HepG2 (cell line): ENCODE data around the gene CREBBP. TPM values are rescaled to one million over a fixed set of nuclear protein-coding genes. Genes with fewer than 3 reads are reported as not detected.

ENCODE experiments used
- ATAC-seq: fragments of 200-7000 bp; cut with Tn5 transposase; 3 replicates; pipeline ENCODE4 v1.9.1; 2020; ENCODE audit warnings: mild to moderate bottlenecking, moderate library complexity
- BruUV-seq: library from RNA; stranded (reverse); fragments of 400-500 nt; replicated peaks from 2 replicates; lab custom pipeline; 2021; lab: Mats Ljungman, UMichigan
- CTCF ChIA-PET: fragments of 300-600 bp; formaldehyde crosslinking; extraction: SDS; loops from one replicate; lab custom pipeline; 2021; ENCODE audit warnings: low total read pairs, inconsistent platforms, low intra/inter-chr PET ratio; lab: Yijun Ruan, JAX
- POLR2A ChIA-PET: fragments of 350-600 bp; sonication (Branson Sonifier 250); formaldehyde crosslinking; loops from one replicate; lab custom pipeline; 2020; ENCODE audit warnings: antibody characterized with exemption, inconsistent platforms; lab: Yijun Ruan, JAX
- DNase-seq: peaks from one replicate; pipeline ENCODE4 v3.0.0-alpha.2; 2015; ENCODE audit warnings: low spot score
- FAIRE-seq: peaks from 3 replicates; lab custom pipeline; 2011; peaks lifted over from hg19 to GRCh38; lab: Jason Lieb, UNC
- H2AFZ ChIP-seq: one replicate; pipeline ENCODE4 v1.6.1; 2011; ENCODE audit warnings: low read length, inconsistent platforms
- H3K27ac ChIP-seq: fragments of 300-600 bp; 3 replicates; pipeline ENCODE4 v1.8.0; 2011; ENCODE audit warnings: mixed run types, mild to moderate bottlenecking, mixed read lengths, low read length, inconsistent platforms; ENCODE audit not compliant: insufficient read depth; ENCODE audit errors: extremely low read length
- H3K27me3 ChIP-seq, 2 experiments: fragments of 200-600 bp in 1 of 2; 2 replicates in 1 of 2; 3 replicates in 1 of 2; pipeline versions ENCODE4 v1.6.0 to v1.8.0; 2011; ENCODE audit warnings: low read length in 2 of 2, mild to moderate bottlenecking in 2 of 2, moderate library complexity in 2 of 2, inconsistent platforms in 1 of 2; ENCODE audit not compliant: insufficient read depth in 2 of 2, control insufficient read depth in 1 of 2
- H3K36me3 ChIP-seq, 2 experiments: fragments of 200-600 bp in 1 of 2; replicated peaks in 1 of 2; 2 replicates in 1 of 2; 3 replicates in 1 of 2; pipeline versions ENCODE4 v1.5.1 to v1.8.0; 2011; ENCODE audit warnings: low read length in 2 of 2, inconsistent platforms in 1 of 2; ENCODE audit not compliant: insufficient read depth in 2 of 2, control insufficient read depth in 1 of 2
- H3K4me1 ChIP-seq: 2 replicates; pipeline ENCODE4 v1.5.1; 2012; ENCODE audit warnings: low read length, inconsistent platforms; ENCODE audit not compliant: insufficient read depth
- H3K4me2 ChIP-seq: 2 replicates; pipeline ENCODE4 v1.6.0; 2011; ENCODE audit warnings: low read depth, low read length, inconsistent platforms
- H3K4me3 ChIP-seq, 3 experiments: fragments of 200-600 bp in 1 of 3; sonication (generic), shearing (Covaris generic) in 1 of 3; replicated peaks in 1 of 3; 2 replicates each; pipeline ENCODE4 v1.5.1; 2011 to 2016; ENCODE audit warnings: low read length in 3 of 3, inconsistent platforms in 2 of 3, low read depth in 2 of 3, mild to moderate bottlenecking in 2 of 3, control low read depth in 1 of 3, mixed read lengths in 1 of 3; ENCODE audit not compliant: insufficient read depth in 1 of 3
- H3K79me2 ChIP-seq: one replicate; pipeline ENCODE4 v1.6.1; 2011; ENCODE audit warnings: low read length, inconsistent platforms; ENCODE audit not compliant: insufficient read depth
- H3K9ac ChIP-seq: 2 replicates; pipeline ENCODE4 v1.6.0; 2011; ENCODE audit warnings: mild to moderate bottlenecking, low read depth, low read length, inconsistent platforms; ENCODE audit not compliant: insufficient read depth
- H3K9me3 ChIP-seq: 2 replicates; pipeline ENCODE4 v1.5.1; 2012; ENCODE audit warnings: mild to moderate bottlenecking, low read length
- H4K20me1 ChIP-seq: 2 replicates; pipeline ENCODE4 v1.6.0; 2011; ENCODE audit warnings: inconsistent platforms, mild to moderate bottlenecking, low read length, moderate library complexity; ENCODE audit not compliant: insufficient read depth
- GATA4 ChIP-seq: sonication (generic); IDR thresholded peaks from 2 replicates; pipeline ENCODE4 v1.6.1; 2016; ENCODE audit warnings: antibody characterized with exemption, low read depth, borderline replicate concordance
- GTF3A ChIP-seq: sonication (generic); formaldehyde crosslinking; conservative IDR thresholded peaks from 2 replicates; pipeline ENCODE4 v1.4.0; 2020; ENCODE audit warnings: mild to moderate bottlenecking, missing genetic modification reagents
- HCFC1 ChIP-seq: fragments of 150-350 bp; IDR thresholded peaks from 2 replicates; pipeline ENCODE4 v1.6.1; 2014; ENCODE audit warnings: low read depth, low read length
- PAWR ChIP-seq: sonication (generic); formaldehyde crosslinking; IDR thresholded peaks from 2 replicates; pipeline ENCODE4 v1.4.0; 2020; ENCODE audit warnings: missing genetic modification reagents, mild to moderate bottlenecking, borderline replicate concordance
- PHF8 ChIP-seq: sonication (generic); formaldehyde crosslinking; IDR thresholded peaks from 2 replicates; pipeline ENCODE4 v1.5.0; 2020; ENCODE audit warnings: missing genetic modification reagents
- RFX3 ChIP-seq: IDR thresholded peaks from 2 replicates; pipeline ENCODE4 v1.6.1; 2016; ENCODE audit warnings: missing biosample characterization, missing genetic modification reagents
- RORA ChIP-seq: sonication (generic); formaldehyde crosslinking; IDR thresholded peaks from 2 replicates; pipeline ENCODE4 v1.5.0; 2020; ENCODE audit warnings: mild to moderate bottlenecking, missing genetic modification reagents, moderate library complexity
- TEF ChIP-seq: sonication (generic); formaldehyde crosslinking; IDR thresholded peaks from 2 replicates; pipeline ENCODE4 v1.5.0; 2020; ENCODE audit warnings: missing genetic modification reagents
- ZBTB40 ChIP-seq, 2 experiments: fragments of 450-650 bp in 1 of 2; sonication (generic) in 1 of 2; formaldehyde crosslinking in 1 of 2; IDR thresholded peaks; 2 replicates each; pipeline versions ENCODE4 v1.6.1 to v1.8.0; 2016 to 2022; ENCODE audit warnings: antibody characterized with exemption in 1 of 2, mild to moderate bottlenecking in 1 of 2, missing genetic modification reagents in 1 of 2
- ZMAT5 ChIP-seq: sonication (generic); formaldehyde crosslinking; IDR thresholded peaks from 2 replicates; pipeline ENCODE4 v1.5.0; 2020; ENCODE audit warnings: mild to moderate bottlenecking, low read depth, missing genetic modification reagents, borderline replicate concordance
- ZNF20 ChIP-seq: sonication (generic); formaldehyde crosslinking; IDR thresholded peaks from 2 replicates; pipeline ENCODE4 v1.4.0; 2020; ENCODE audit warnings: mild to moderate bottlenecking, moderate library complexity, missing genetic modification reagents
- ZNF274 ChIP-seq: sonication (generic); formaldehyde crosslinking; IDR thresholded peaks from 2 replicates; pipeline ENCODE4 v1.5.1; 2020; ENCODE audit warnings: mild to moderate bottlenecking, missing genetic modification reagents
- ZNF337 ChIP-seq: sonication (generic); formaldehyde crosslinking; IDR thresholded peaks from 2 replicates; pipeline ENCODE4 v1.5.1; 2020; ENCODE audit warnings: missing genetic modification reagents, low read depth, mild to moderate bottlenecking, borderline replicate concordance
- ZNF652 ChIP-seq: IDR thresholded peaks from 2 replicates; pipeline ENCODE4 v1.6.1; 2016; ENCODE audit warnings: low read depth, borderline replicate concordance
- ZNF660 ChIP-seq: sonication (generic); formaldehyde crosslinking; IDR thresholded peaks from 2 replicates; pipeline ENCODE4 v1.5.1; 2020; ENCODE audit warnings: mild to moderate bottlenecking, low read depth, missing genetic modification reagents, borderline replicate concordance
- WGBS: methylation state at CpG from one replicate; pipeline ENCODE4 v1.1.6; 2017; ENCODE audit warnings: low lambda C conversion rate; 5-methylcytosine and 5-hydroxymethylcytosine counted together
- in situ Hi-C: cut with HindIII; loops from 2 replicates; pipeline ENCODE4 v1.10.0; 2017; ENCODE audit warnings: low pct_unique_long_range_greater_than_20kb; ENCODE audit not compliant: extremely low pct_ligation_motif_present
- intact Hi-C: fragments of 100-400 bp; cut with micrococcal nuclease; formaldehyde crosslinking; loops from one replicate; pipeline ENCODE4 v1.10.0; 2022; ENCODE audit not compliant: unreplicated experiment
- polyA plus RNA-seq, 8 experiments: library from polyadenylated mRNA; depleted of rRNA in 3 of 8; stranded (reverse) in 7 of 8; unstranded in 1 of 8; fragments of >200 nt; fragmentation: Illumina TruSeq in 4 of 8; extraction: Trizol in 4 of 8; gene quantifications; 2 replicates each; pipeline versions ENCODE4 v1.2.1 to v1.2.3, GENCODE V29; 2011 to 2016; ENCODE audit warnings: low read depth in 4 of 8, missing spikeins in 1 of 8, mixed read lengths in 1 of 8; ENCODE audit not compliant: insufficient read depth in 1 of 8
- total RNA-seq, 5 experiments: library from RNA; depleted of rRNA; stranded (reverse); fragments of >200 nt; fragmentation: Illumina TruSeq; extraction: Trizol; gene quantifications; 2 replicates each; pipeline ENCODE4 v1.2.3, GENCODE V29; 2016; ENCODE audit warnings: low read depth in 1 of 5

Gene CREBBP
- total and polyA plus RNA-seq, 2 of the 13 experiments (the other 11 are each of a cell fraction or from before 2014, with no cell fraction given), result 5.3 to 10.4 TPM

GRCh38 chr16:3822366-3823045, 58.0 kb downstream of the CREBBP start:
- Histone ChIP-seq H3K27me3 (no peaks in the 10 kb centered on the region), H3K27ac (no peak overlapping the region), H3K9ac (no peak overlapping the region), H4K20me1 (peaks cover 50% of the 10 kb centered on the region), H3K4me3 (no peak overlapping the region), H2AFZ (no peak overlapping the region), H3K9me3 (no peaks in the 10 kb centered on the region), H3K79me2 (peaks cover 93% of the 10 kb centered on the region), H3K4me2 (no peak overlapping the region), H3K4me1 (peaks cover 38% of the 10 kb centered on the region), H3K36me3 (peaks cover 4 to 9% of the 10 kb centered on the region in 2 experiments; a peak in 2 of 5 replicates)
- DNase-seq (no peak), ATAC-seq (no peak), FAIRE-seq (no peak)
- no TSS peak for BruUV-seq
- ChIA-PET POLR2A (no interaction called here), CTCF (no interaction called here)
- 95% methylated on average over 11 of the region's 11 CpGs for WGBS
- in situ Hi-C loops, result no loop called here
- intact Hi-C loops, result no loop called here
- TF ChIP-seq PAWR (no peak), ZBTB40 (IDR thresholded peaks at IDR 0.05) (no peak), ZBTB40 (CRISPR knock-in tag; IDR thresholded peaks at IDR 0.05) (no peak), ZMAT5 (CRISPR knock-in tag) (no peak), TEF (no peak), ZNF337 (CRISPR knock-in tag) (no peak), ZNF652 (CRISPR knock-in tag) (no peak), RFX3 (CRISPR knock-in tag) (no peak), PHF8 (CRISPR knock-in tag) (no peak), RORA (CRISPR knock-in tag) (no peak), HCFC1 (no peak), GATA4 (no peak), ZNF274 (CRISPR knock-in tag) (no peak), GTF3A (CRISPR knock-in tag) (no peak), ZNF660 (CRISPR knock-in tag) (no peak), ZNF20 (CRISPR knock-in tag) (no peak)
